Fibroblast of lung (primary cell): Measurements from ENCODE around the gene COX14.

Experiments
- CTCF ChIP-seq, 2 donors: IDR thresholded peaks in 1 of 2; conservative IDR thresholded peaks in 1 of 2; 1 replicate in 1 of 2; 2 replicates in 1 of 2; pipeline ENCODE4 v1.5.1; 2011 to 2012; ENCODE audit warnings: low read length in 2 of 2, control low read depth in 1 of 2, inconsistent platforms in 1 of 2, low read depth in 1 of 2, mild to moderate bottlenecking in 1 of 2
- EZH2 ChIP-seq: IDR thresholded peaks from 2 replicates; pipeline ENCODE4 v1.5.1; 2012; ENCODE audit warnings: low read length, control low read depth, mild to moderate bottlenecking; ENCODE audit errors: missing control alignments

GRCh38 chr12:50157259-50157658, 45.2 kb downstream of the COX14 start:
- no peak for TF ChIP-seq EZH2
- no peak for TF ChIP-seq CTCF (conservative IDR thresholded peaks at IDR 0.05 in 1 of 2, IDR thresholded peaks at IDR 0.05 in 1 of 2; ENCODE audit: low read depth in 1 of 2, low read length in 2 of 2)
